DMS153 treated with DMSO at 0.1 percent for 48 hours (cell line): ENCODE measurements around the gene ST3GAL4.
"Not testable (repeated sequence)": the region's sequence is repeated elsewhere in the genome, so short reads cannot be mapped to it uniquely, and the experiment has no call there.

ENCODE experiments used
- DNase-seq: peaks from one replicate; lab custom pipeline; 2025; ENCODE audit not compliant: unreplicated experiment; lab: John Stamatoyannopoulos, UW

The ST3GAL4 gene

DNA sequence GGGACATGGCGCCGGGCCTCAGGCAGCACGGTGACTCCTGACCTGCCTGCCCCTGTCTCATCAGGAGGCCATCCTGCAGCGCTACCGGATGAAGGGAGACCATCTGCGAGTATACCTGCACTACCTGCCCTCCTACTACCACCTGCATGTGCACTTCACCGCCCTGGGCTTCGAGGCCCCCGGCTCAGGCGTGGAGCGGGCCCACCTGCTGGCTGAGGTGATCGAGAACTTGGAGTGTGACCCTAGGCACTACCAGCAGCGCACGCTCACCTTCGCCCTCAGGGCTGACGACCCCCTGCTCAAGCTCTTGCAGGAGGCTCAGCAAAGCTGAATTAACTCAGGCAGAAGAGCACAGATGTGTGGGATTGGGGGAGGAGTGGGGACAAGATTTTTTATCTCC, 10.2 kb upstream of the ST3GAL4 start:
- DNase-seq: no peak

- no peak for DNase-seq
Measured at GRCh38 chr11:126345759-126346585, 9.5 kb upstream of the ST3GAL4 start.

- DNase-seq: no peak
Measured at GRCh38 chr11:126346586-126346940, 8.9 kb upstream of the ST3GAL4 start.

DNA sequence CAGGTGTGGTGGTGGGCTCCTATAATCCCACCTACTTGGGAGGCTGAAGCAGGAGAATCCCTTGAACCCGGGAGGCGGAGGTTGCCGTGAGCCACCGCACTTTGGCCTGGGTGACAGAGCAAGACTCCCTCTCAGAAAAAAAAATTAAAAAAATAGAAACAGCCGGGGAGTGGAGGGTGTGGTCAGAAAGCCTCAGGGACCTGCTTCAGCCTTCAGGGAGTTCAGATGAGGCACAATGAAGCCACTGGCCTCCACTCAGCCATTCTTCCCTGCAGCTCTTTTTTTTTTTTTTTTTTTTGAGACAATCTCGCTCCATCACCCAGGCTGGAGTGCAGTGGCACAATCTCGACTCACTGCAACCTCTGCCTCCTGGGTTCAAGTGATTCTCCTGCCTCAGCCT, 8.5 kb upstream of the ST3GAL4 start:
- not testable (repeated sequence) for DNase-seq

- DNase-seq: no peak
Measured at GRCh38 chr11:126347751-126348668, 7.5 kb upstream of the ST3GAL4 start.

GRCh38 chr11:126348806-126349582, 6.5 kb upstream of the ST3GAL4 start:
- DNase-seq: no peak

DNA sequence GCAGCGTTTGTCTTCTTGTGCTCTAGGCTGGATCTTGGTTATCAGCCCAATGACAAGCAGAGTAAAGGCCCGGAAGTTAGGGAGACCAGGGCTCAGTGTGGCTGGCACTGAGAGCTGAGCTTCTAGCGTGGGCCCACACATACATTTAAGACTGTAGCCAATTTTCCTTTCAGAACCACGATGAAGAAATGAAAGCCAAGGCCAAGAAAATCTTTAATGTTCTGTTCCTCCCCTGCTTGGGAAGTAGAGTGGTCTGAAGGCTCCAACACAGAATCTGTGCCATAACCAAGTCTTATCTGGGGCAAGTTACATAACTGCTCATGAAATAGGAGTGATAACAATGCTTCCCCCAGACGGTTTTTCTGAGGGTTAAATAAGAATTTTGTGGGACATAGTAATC, 4.7 kb upstream of the ST3GAL4 start:
- no peak for DNase-seq

- DNase-seq: no peak
Measured at GRCh38 chr11:126352163-126352562, 3.3 kb upstream of the ST3GAL4 start.

GRCh38 chr11:126352934-126353801, 2.3 kb upstream of the ST3GAL4 start:
- DNase-seq: no peak

DNA sequence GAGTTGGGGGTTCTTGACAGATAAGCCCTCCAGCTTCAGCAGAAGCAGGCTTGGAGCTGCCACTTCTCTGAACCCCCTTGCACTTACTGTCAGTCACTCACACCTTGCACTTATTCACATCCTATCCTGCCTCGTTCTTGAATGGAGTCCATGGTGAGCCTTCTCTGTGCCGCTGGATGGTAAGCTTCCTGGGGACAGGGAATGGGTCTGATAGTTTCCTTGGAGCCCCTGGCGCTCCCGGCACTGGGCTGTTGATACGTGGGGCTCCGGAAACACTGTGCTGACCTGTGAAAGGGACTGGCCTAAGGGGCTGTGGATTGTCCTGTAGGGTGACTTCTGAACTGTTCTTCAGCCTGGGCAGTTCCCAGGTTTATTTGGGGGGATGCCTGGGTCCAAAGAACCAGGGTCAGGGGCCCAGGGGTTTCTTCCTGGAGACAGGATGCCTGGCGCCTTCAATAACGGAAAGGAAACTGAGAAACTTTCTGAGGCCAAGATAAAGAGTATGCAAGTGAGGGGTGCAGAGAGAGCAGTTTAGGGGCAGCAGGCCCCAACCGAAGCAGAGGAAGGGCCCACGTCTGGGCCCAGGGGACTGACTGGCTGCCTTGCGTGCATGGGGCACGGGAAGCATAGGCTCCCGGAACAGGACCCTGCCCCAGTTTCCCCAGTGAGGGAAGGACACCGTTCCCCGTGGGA, 709 bp upstream of the ST3GAL4 start:
- no peak for DNase-seq

DNA sequence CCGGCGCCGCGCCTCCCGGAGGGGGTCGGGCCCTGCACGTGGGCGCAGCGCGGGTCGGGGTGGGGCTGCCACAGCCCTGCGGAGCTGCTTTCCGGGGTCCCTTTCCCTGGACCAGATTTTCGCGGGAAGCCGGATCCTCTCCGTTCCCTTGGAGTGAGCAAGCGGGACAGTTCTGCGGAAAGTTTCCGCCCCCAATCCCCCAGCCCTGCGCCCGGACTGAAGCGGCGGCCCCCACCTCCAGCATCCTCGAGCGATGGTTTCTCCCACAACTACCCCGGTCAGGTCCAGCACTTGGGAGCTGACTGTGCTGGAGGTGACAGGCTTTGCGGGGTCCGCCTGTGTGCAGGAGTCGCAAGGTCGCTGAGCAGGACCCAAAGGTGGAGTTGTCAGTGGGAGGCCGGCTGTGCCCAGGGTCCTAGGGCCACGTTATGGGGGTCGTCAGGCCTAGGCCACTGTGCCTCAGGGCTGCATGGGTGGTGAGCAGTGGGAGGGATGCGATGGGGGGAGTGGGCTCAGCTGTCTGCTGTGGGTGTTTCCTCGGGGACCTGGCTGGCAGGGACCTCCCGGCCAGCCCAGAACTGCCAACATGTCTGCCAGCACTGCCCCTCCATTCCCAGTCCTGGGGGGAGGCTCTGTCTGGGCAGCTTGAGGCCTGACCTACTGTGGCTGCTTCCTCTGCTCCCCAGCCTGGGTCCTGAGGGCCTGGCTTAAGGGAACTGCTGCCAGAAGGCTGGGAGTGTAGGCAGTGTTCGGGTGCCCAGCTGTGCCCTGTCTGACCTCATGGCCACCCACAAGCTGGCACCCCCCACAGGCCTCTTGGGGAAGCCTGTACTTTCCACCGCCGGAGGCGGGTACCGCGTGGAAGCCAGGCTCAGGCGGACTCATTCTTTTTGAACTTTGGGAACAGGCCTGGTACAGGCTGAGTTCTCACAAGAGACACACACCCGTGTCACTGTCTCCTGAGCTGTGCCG, 726 bp downstream of the ST3GAL4 start:
- no peak for DNase-seq

DNA sequence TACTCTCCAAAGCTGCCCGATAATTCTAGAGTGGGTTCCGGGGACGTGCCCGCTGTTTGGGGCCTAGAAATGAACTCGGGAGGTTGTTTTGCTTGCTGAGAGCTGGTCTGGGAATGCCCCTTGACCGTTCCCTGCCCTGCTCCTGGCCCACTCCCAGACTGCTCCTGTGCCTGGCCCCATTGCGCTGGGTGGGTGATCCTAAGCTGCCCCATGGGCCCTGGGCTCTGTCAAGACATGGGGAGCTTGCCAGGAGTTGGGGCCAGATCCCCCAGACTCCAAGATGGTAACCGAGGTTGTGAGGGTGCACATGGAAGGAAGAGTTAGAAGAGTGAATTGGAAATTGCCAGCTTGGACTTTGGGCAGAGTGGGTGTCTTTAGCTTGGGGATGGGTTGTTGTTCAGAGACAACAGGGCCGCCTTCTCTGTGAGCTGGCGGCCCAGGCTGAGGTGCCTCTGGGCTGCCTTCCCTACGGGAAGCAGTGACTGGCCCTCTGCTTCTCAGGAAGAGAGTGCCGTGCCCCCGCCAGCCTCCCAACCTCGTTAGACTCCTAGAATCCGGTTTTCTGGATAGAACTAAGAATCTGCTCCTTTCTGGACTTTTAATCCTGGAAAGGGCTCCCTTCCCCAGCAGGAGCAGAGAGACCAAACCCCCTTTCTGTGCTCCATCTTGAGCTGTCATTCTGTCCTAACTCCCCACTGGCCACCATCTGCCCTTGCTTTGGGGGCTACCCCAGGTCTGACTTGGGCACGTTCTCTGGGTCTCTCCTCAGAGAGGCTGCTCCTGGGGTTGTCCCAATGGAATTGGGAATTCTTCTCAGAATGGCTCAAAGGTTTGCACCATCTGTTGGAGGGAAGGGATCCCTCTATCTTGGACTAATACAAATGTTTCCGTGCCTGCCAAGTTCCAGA, 1.8 kb downstream of the ST3GAL4 start:
- no peak for DNase-seq

DNA sequence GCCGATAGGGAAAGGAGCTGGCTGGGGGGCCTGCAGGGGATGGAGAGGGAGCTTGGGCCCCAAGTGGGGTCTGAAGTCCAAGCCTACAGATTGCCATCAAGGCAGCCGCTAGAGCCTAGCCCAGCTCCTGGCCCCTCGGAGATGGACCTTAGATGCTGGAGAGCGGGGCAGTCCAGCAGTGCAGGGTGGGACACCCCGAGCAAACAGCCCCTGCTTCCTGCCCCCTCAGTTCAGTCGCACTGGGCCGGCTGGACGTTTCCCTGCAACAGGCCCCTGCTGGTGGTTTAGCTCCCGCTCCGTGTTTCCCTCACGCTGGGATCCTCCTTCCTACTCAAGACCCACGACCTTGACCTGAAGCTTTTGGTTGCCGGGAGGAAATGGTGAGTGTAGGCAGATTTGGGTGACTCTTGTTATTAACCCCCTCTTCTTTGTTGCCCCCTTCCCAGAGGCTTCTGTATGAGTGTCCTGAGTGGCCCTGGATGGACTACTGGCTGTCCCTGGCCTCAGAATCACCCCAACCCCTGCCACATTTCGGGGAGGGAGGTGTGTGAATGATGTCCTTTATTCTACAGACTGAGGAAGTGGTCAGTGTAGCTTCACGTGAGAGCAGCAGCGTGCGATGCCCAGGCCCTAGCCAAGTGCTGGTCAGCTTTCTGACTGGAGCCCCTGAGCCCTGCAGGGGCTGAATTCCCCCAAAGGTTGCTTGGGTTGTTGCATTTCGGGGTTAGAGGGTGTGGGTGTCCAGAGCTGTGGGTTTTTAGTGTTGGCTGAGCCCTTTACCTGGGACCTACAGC, 2.7 kb downstream of the ST3GAL4 start:
- no peak for DNase-seq

GRCh38 chr11:126358763-126359160, 3.3 kb downstream of the ST3GAL4 start:
- DNase-seq: no peak

DNA sequence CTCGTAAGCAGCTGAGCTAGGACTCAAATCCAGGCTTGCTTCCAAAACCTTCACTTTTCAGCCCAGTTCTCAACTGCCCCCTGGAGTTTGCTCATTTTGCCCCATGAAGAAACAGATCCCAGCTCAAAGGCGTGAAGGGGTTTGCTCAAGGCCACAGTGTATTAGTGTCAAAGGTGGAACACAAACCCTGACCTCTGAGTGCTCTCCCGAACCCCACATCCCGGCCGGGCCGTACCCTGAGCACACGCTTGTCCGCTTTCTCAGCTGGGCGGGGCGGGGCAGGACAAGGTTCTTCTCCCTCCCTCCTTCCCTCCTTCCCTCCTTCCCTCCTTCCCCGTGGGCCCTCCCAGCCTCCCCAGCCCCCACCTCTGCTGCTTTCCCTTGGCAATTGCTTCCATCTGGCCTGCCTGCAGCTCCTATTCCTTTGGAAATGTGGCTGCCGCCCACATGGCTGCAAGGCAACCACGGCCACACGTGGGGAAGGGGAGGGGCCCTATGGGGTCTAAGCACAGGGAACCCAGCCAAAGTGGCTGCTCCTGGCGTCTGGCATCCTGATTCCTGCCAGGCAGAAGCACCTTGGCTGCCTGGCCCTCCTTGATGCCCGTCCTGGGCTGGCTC, 4.1 kb downstream of the ST3GAL4 start:
- no peak for DNase-seq

DNA sequence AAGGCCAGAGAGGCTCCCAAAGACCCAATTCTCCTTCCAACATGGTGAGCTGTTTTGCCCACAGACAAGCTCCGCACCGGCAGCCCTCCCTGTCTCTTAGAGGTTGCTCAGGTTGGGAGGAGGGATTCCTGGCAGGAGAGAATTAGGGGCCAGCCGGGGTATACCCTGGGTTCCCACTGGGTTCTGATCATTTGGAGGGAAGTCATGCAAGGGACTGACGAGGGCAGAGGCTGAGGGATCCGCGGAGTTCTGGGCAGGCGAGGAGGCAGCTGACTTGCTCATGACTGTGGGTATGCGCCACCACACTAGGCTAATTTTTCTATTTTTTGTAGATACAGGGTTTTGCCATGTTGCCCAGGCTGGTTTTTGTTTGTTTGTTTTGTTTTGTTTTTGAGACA, 4.6 kb downstream of the ST3GAL4 start:
- DNase-seq: no peak
